HG02938 (cell line): ENCODE data around the gene ARSK.
"Not testable (repeated sequence)": the region's sequence is repeated elsewhere in the genome, so short reads cannot be mapped to it uniquely, and the experiment has no call there.

Experiments used
- ATAC-seq: cut with Tn5 transposase; IDR thresholded peaks from one replicate; pipeline ENCODE4 v1.9.1; 2021; ENCODE audit warnings: mild to moderate bottlenecking, moderate library complexity; ENCODE audit not compliant: unreplicated experiment

The ARSK gene

DNA sequence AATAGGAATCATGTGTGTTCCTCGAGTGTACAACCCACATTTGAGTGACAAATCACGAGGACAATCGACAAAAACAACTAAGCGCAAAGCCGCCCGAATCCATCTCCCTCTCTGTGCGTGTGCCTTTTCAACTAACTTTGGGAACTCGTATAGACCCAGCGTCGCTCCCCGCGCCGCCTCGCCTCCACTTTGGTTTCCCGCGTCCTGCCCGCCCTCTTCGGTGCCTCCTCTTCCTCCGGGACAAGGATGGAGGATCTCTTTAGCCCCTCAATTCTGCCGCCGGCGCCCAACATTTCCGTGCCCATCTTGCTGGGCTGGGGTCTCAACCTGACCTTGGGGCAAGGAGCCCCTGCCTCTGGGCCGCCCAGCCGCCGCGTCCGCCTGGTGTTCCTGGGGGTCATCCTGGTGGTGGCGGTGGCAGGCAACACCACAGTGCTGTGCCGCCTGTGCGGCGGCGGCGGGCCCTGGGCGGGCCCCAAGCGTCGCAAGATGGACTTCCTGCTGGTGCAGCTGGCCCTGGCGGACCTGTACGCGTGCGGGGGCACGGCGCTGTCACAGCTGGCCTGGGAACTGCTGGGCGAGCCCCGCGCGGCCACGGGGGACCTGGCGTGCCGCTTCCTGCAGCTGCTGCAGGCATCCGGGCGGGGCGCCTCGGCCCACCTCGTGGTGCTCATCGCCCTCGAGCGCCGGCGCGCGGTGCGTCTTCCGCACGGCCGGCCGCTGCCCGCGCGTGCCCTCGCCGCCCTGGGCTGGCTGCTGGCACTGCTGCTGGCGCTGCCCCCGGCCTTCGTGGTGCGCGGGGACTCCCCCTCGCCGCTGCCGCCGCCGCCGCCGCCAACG, 65.3 kb downstream of the ARSK start, which contains the start of gene GPR150:
Gene GPR150, plus strand, starts transcription at position 58 of the 840 bp plus-strand sequence. Its CDS starts 189 bp downstream, at position 247.
- ATAC-seq, result peak; percentile 59

GRCh38 chr5:95620870-95621838, 66.3 kb downstream of the ARSK start:
- ATAC-seq, result peak; percentile 38

- ATAC-seq, result no peak
These were observed 67.1 kb downstream of the ARSK start for GRCh38 chr5:95621839-95622629.

GRCh38 chr5:95623706-95624105, 68.8 kb downstream of the ARSK start:
- no peak for ATAC-seq

GRCh38 chr5:95624368-95624767, 69.5 kb downstream of the ARSK start:
- no peak for ATAC-seq

DNA sequence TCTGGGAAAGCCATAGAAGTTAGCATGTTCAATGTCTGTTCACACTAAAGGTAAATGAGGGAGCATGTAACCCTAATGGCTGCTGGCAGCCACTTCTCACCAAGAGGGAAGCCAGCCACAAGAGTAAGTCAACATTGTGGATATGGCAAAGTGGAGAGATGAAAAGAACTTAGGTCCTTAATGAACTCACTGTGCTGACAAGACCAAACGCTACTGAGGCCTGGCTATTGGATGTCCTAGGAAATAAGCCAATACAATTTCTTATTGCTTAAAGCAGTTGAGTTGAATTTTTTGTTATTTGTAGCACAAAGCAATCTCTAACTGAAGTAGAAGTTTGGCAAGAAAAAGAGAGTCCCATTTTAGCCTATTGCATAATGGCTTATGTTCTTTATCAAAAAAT, 71.8 kb downstream of the ARSK start:
- no peak for ATAC-seq

GRCh38 chr5:95627971-95628810, 73.3 kb downstream of the ARSK start:
- ATAC-seq, result no peak

DNA sequence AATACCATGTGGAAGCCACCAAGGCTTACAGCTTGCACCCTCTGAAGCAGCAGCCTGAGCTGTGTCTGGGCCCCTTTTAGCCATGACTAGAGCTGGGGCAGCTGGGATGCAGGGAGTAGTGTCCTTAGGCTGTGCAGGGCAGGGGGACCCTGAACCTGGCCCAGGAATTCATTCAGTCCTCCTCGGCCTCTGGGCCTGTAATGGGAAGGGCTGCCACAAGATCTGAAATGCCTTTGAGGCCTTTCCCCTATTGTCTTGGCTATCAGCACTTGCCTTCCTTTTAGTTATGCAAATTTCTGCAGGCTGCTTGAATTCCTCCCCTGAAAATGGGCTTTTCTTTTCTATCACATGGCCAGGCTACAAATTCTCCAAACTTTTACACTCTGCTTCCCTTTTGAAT, 74.0 kb downstream of the ARSK start:
- ATAC-seq, result no peak

GRCh38 chr5:95630394-95630917, 75.6 kb downstream of the ARSK start:
- ATAC-seq, result no peak

- peak; percentile 1 for ATAC-seq
These were observed 76.5 kb downstream of the ARSK start for GRCh38 chr5:95631255-95631958.

GRCh38 chr5:95631991-95632675, 77.2 kb downstream of the ARSK start:
- peak; percentile 93 for ATAC-seq

GRCh38 chr5:95632942-95633341, 78.0 kb downstream of the ARSK start:
- ATAC-seq, result not testable (repeated sequence)

GRCh38 chr5:95633671-95634070, 78.8 kb downstream of the ARSK start:
- no peak for ATAC-seq

- no peak for ATAC-seq
These were observed 79.2 kb downstream of the ARSK start for GRCh38 chr5:95634081-95634480.

GRCh38 chr5:95638632-95639031, 83.7 kb downstream of the ARSK start:
- no peak for ATAC-seq

DNA sequence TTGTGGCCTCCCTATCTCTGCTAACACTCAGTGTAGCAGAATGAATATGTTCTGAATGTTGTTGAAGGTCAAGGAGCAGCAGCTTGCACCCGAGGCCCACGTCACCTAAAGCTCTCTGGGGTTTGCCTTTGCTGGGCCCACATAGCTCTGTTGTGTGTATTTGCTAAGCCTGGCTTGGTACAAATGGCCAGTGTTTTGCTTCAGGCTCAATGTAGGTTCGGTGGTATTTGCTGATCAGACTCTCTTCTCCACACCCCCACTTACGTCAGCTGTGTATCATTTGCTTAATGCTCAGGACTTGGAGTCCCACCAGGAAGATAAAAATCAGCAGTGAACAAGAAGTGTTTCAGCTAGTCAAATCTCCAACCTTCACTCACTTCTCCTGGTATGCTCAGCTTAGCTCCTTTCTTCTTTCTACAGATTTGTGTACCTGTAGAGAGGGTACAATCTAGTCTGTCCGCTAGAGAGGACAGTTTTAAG, 86.9 kb downstream of the ARSK start:
- ATAC-seq, result no peak

GRCh38 chr5:95643152-95643551, 88.3 kb downstream of the ARSK start:
- ATAC-seq, result no peak

DNA sequence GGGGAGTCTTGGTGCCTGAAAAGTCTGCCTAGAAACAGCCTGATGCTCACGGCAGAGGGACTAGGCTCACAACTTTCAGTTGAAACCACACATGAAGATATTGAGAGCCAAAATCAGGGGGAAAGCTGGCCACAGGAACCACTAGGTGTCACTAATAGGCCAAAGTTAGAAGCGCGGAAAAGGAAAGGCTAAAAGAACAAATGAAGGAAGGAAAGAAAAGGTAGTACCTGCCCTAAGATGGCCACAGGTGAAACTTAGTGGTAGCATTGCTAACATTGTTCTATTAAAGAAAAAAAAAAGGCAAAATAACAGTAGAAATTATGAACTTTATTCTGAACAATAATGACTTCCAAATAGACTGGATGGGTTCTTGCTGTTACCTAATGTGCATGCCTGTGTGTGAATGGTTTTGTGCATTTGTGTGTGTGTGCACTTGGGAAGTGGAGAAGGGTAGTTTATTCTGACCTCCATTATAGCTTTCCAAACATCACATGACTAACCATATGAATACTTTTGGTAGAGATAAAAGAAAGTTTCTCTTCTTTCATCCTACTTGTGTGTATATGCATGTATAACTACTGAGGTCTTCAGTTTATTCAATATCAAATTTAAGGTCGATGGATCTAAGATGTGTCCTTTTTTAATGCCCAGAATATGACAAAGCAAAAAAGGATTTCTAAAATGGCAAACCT, 89.6 kb downstream of the ARSK start:
- ATAC-seq, result peak; percentile 44
